SK-N-SH (cell line): ENCODE data around the gene SLC23A3. TPM values are rescaled to one million over a fixed set of nuclear protein-coding genes. Genes with fewer than 3 reads are reported as not detected.

Experiments used
- CTCF ChIA-PET: fragments of 300-600, 350-600 bp; formaldehyde crosslinking; extraction: SDS; loops from one replicate; lab custom pipeline; 2021; lab: Yijun Ruan, JAX
- POLR2A ChIA-PET: fragments of 350-600 bp; sonication (Branson Sonifier 250); formaldehyde crosslinking; extraction: SDS; loops from one replicate; lab custom pipeline; 2020; ENCODE audit warnings: antibody characterized with exemption, inconsistent platforms; lab: Yijun Ruan, JAX
- DNase-seq: peaks from one replicate; pipeline ENCODE4 v3.0.0; 2012
- H2AFZ ChIP-seq: fragments of 200-600 bp; sonication (generic); 2 replicates; pipeline ENCODE4 v1.8.1; 2016; ENCODE audit warnings: antibody characterized with exemption, mild to moderate bottlenecking, low read depth
- H3F3A ChIP-seq: fragments of 200-600 bp; sonication (generic); replicated peaks from 2 replicates; pipeline ENCODE3; 2016; ENCODE audit warnings: antibody characterized with exemption, mild to moderate bottlenecking; ENCODE audit not compliant: insufficient read depth
- H3K27ac ChIP-seq, 2 experiments: fragments of 200-500 bp in 1 of 2; fragments of 200-600 bp in 1 of 2; sonication (Bioruptor generic) in 1 of 2; sonication (generic), shearing (Covaris generic) in 1 of 2; 2 replicates each; pipeline versions ENCODE4 v1.5.1 to v1.6.1; 2014 to 2016; ENCODE audit warnings: low read depth in 2 of 2, inconsistent platforms in 1 of 2, low read length in 1 of 2, mild to moderate bottlenecking in 1 of 2, mixed read lengths in 1 of 2
- H3K27me3 ChIP-seq: fragments of 200-600 bp; sonication (generic), shearing (Covaris generic); 2 replicates; pipeline ENCODE4 v1.6.1; 2016; ENCODE audit warnings: mixed run types; ENCODE audit not compliant: insufficient read depth
- H3K36me3 ChIP-seq, 2 experiments: fragments of 200-500 bp in 1 of 2; fragments of 200-600 bp in 1 of 2; sonication (Bioruptor generic) in 1 of 2; sonication (generic) in 1 of 2; replicated peaks in 1 of 2; 2 replicates each; pipeline versions ENCODE3 to v1.5.1; 2014 to 2016; ENCODE audit warnings: low read length in 1 of 2, mild to moderate bottlenecking in 1 of 2; ENCODE audit not compliant: insufficient read depth in 2 of 2, control insufficient read depth in 1 of 2
- H3K4me1 ChIP-seq, 2 experiments: fragments of 200-500 bp in 1 of 2; fragments of 200-600 bp in 1 of 2; sonication (Bioruptor generic) in 1 of 2; sonication (generic), shearing (Covaris generic) in 1 of 2; 2 replicates each; pipeline versions ENCODE4 v1.5.1 to v1.6.1; 2014 to 2016; ENCODE audit warnings: low read depth in 1 of 2, low read length in 1 of 2, mixed run types in 1 of 2; ENCODE audit not compliant: insufficient read depth in 2 of 2, control insufficient read depth in 1 of 2
- H3K4me2 ChIP-seq: fragments of 200-600 bp; sonication (generic), shearing (Covaris generic); 2 replicates; pipeline ENCODE4 v1.6.1; 2017; ENCODE audit warnings: mixed run types
- H3K4me3 ChIP-seq, 2 experiments: fragments of 200-500 bp in 1 of 2; fragments of 200-600 bp in 1 of 2; sonication (Bioruptor generic) in 1 of 2; sonication (generic), shearing (Covaris generic) in 1 of 2; 2 replicates each; pipeline versions ENCODE4 v1.5.1 to v1.8.1; 2014 to 2016; ENCODE audit warnings: low read depth in 2 of 2, inconsistent platforms in 1 of 2, low read length in 1 of 2, mild to moderate bottlenecking in 1 of 2, mixed read lengths in 1 of 2, moderate library complexity in 1 of 2
- H3K79me2 ChIP-seq: fragments of 200-600 bp; sonication (generic); 2 replicates; pipeline ENCODE4 v1.8.1; 2017; ENCODE audit warnings: mild to moderate bottlenecking; ENCODE audit not compliant: insufficient read depth
- H3K9ac ChIP-seq: fragments of 200-600 bp; sonication (generic); 2 replicates; pipeline ENCODE4 v1.6.1; 2017; ENCODE audit warnings: mixed run types
- H3K9me2 ChIP-seq: fragments of 200-600 bp; sonication (generic); 2 replicates; pipeline ENCODE4 v1.6.1; 2017; ENCODE audit warnings: mixed run types
- H3K9me3 ChIP-seq: fragments of 200-600 bp; sonication (generic); 2 replicates; pipeline ENCODE4 v1.6.1; 2017; ENCODE audit warnings: mixed run types, mild to moderate bottlenecking, moderate library complexity
- H4K20me1 ChIP-seq: fragments of 200-600 bp; sonication (generic); 2 replicates; pipeline ENCODE4 v1.6.1; 2017; ENCODE audit warnings: mild to moderate bottlenecking, mixed run types; ENCODE audit not compliant: insufficient read depth
- ELF1 ChIP-seq: IDR thresholded peaks from 2 replicates; pipeline ENCODE4 v1.4.0; 2012
- EP300 ChIP-seq, 2 experiments: IDR thresholded peaks; 2 replicates each; pipeline versions ENCODE4 v1.4.0 to v1.6.1; 2012; ENCODE audit warnings: borderline replicate concordance in 1 of 2, low read depth in 1 of 2, low read length in 1 of 2
- EZH2phosphoT487 ChIP-seq: fragments of 200-600 bp; sonication (generic); IDR thresholded peaks from 2 replicates; pipeline ENCODE4 v1.6.1; 2017; ENCODE audit warnings: low read depth, mixed run types, mild to moderate bottlenecking, antibody characterized with exemption, moderate library complexity, borderline replicate concordance
- FOSL2 ChIP-seq: IDR thresholded peaks from 2 replicates; pipeline ENCODE4 v1.4.0; 2012; ENCODE audit warnings: low read depth, mild to moderate bottlenecking, moderate library complexity, borderline replicate concordance
- GABPA ChIP-seq: IDR thresholded peaks from 2 replicates; pipeline ENCODE4 v1.4.0; 2012; ENCODE audit warnings: low read depth, mild to moderate bottlenecking
- GATA2 ChIP-seq: sonication (generic); formaldehyde crosslinking; IDR thresholded peaks from 2 replicates; pipeline ENCODE4 v1.5.0; 2020; ENCODE audit warnings: mild to moderate bottlenecking, missing genetic modification reagents
- JUND ChIP-seq: IDR thresholded peaks from 2 replicates; pipeline ENCODE4 v1.4.0; 2012
- MEF2A ChIP-seq: IDR thresholded peaks from 2 replicates; pipeline ENCODE4 v1.4.0; 2012; ENCODE audit warnings: low read depth, borderline replicate concordance
- MXI1 ChIP-seq: IDR thresholded peaks from 2 replicates; pipeline ENCODE4 v1.6.1; 2012; ENCODE audit warnings: mild to moderate bottlenecking, low read depth, low read length, improper control_type of control experiment
- NRF1 ChIP-seq: IDR thresholded peaks from 2 replicates; pipeline ENCODE4 v1.6.1; 2012; ENCODE audit warnings: low read depth, mild to moderate bottlenecking, low read length
- POLR2AphosphoS5 ChIP-seq: IDR thresholded peaks from 2 replicates; pipeline ENCODE4 v1.6.1; 2012; ENCODE audit warnings: low read depth, low read length
- RAD21 ChIP-seq: IDR thresholded peaks from 2 replicates; pipeline ENCODE4 v1.6.1; 2012; ENCODE audit warnings: mild to moderate bottlenecking, low read length
- RCOR1 ChIP-seq: fragments of 150-350 bp; IDR thresholded peaks from 2 replicates; pipeline ENCODE4 v1.6.1; 2017; ENCODE audit warnings: antibody characterized with exemption, low read length
- RFX5 ChIP-seq: IDR thresholded peaks from 2 replicates; pipeline ENCODE4 v1.6.1; 2012; ENCODE audit warnings: mild to moderate bottlenecking, improper control_type of control experiment, low read length
- RXRA ChIP-seq: IDR thresholded peaks from 2 replicates; pipeline ENCODE4 v1.4.0; 2012; ENCODE audit warnings: low read depth, mild to moderate bottlenecking, borderline replicate concordance
- SIN3A ChIP-seq: IDR thresholded peaks from 2 replicates; pipeline ENCODE4 v1.6.1; 2012; ENCODE audit warnings: low read depth, mild to moderate bottlenecking, low read length, moderate library complexity, borderline replicate concordance
- SMC3 ChIP-seq: IDR thresholded peaks from 2 replicates; pipeline ENCODE4 v1.6.1; 2012; ENCODE audit warnings: low read depth, low read length, improper control_type of control experiment
- TCF12 ChIP-seq: IDR thresholded peaks from 2 replicates; pipeline ENCODE4 v1.4.0; 2012
- WGBS: methylation state at CpG from one replicate; pipeline ENCODE4 v1.1.6; 2017; ENCODE audit warnings: low lambda C conversion rate; 5-methylcytosine and 5-hydroxymethylcytosine counted together
- polyA plus RNA-seq, 3 experiments: library from polyadenylated mRNA; depleted of rRNA; stranded (reverse); fragments of >200 nt; gene quantifications; 2 replicates each; pipeline ENCODE4 v1.2.3, GENCODE V29; 2012
- TF ChIP-seq, protein P1 (sequence below): fragments of 150-350 bp; IDR thresholded peaks from 2 replicates; pipeline ENCODE4 v1.6.1; 2017; ENCODE audit warnings: antibody characterized with exemption, low read length, low read depth, borderline replicate concordance
- TF ChIP-seq, protein P2 (sequence below): IDR thresholded peaks from 2 replicates; pipeline ENCODE4 v1.6.1; 2012; ENCODE audit warnings: mild to moderate bottlenecking, low read depth, low read length, moderate library complexity
- TF ChIP-seq, protein P3 (sequence below): fragments of 150-350 bp; IDR thresholded peaks from 2 replicates; pipeline ENCODE4 v1.6.1; 2016; ENCODE audit warnings: mild to moderate bottlenecking, low read depth, low read length

SLC23A3 gene
- polyA plus RNA-seq, 1 of the 3 experiments (the other 2 are of a cell fraction) = 2.1 TPM

DNA sequence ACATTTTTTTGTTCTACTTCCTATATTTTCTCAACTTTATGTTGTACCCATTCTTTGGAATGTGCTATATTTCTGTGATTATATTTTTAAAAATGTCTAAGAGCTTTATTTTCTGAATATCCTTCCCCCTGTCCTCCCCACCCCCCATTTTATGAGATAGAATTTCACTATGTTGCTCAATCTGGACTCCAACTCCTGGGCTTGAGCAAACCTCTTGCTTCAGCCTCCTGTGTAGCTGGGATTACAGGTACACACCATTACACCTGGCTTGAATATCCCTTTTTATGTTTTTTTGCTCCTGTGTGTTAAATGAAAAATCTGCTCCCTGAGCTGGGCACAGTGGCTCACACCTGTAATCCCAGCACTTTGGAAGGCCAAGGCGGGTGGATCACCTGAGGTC, 27.6 kb upstream of the SLC23A3 start (continued):
- TF ChIP-seq, protein P1, sequence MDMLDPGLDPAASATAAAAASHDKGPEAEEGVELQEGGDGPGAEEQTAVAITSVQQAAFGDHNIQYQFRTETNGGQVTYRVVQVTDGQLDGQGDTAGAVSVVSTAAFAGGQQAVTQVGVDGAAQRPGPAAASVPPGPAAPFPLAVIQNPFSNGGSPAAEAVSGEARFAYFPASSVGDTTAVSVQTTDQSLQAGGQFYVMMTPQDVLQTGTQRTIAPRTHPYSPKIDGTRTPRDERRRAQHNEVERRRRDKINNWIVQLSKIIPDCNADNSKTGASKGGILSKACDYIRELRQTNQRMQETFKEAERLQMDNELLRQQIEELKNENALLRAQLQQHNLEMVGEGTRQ = no peak
- no peak for TF ChIP-seq MEF2A
- TF ChIP-seq, protein P2, sequence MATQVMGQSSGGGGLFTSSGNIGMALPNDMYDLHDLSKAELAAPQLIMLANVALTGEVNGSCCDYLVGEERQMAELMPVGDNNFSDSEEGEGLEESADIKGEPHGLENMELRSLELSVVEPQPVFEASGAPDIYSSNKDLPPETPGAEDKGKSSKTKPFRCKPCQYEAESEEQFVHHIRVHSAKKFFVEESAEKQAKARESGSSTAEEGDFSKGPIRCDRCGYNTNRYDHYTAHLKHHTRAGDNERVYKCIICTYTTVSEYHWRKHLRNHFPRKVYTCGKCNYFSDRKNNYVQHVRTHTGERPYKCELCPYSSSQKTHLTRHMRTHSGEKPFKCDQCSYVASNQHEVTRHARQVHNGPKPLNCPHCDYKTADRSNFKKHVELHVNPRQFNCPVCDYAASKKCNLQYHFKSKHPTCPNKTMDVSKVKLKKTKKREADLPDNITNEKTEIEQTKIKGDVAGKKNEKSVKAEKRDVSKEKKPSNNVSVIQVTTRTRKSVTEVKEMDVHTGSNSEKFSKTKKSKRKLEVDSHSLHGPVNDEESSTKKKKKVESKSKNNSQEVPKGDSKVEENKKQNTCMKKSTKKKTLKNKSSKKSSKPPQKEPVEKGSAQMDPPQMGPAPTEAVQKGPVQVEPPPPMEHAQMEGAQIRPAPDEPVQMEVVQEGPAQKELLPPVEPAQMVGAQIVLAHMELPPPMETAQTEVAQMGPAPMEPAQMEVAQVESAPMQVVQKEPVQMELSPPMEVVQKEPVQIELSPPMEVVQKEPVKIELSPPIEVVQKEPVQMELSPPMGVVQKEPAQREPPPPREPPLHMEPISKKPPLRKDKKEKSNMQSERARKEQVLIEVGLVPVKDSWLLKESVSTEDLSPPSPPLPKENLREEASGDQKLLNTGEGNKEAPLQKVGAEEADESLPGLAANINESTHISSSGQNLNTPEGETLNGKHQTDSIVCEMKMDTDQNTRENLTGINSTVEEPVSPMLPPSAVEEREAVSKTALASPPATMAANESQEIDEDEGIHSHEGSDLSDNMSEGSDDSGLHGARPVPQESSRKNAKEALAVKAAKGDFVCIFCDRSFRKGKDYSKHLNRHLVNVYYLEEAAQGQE = no peak
- TF ChIP-seq TCF12 = no peak
- no peak for TF ChIP-seq GATA2 (CRISPR knock-in tag)

DNA sequence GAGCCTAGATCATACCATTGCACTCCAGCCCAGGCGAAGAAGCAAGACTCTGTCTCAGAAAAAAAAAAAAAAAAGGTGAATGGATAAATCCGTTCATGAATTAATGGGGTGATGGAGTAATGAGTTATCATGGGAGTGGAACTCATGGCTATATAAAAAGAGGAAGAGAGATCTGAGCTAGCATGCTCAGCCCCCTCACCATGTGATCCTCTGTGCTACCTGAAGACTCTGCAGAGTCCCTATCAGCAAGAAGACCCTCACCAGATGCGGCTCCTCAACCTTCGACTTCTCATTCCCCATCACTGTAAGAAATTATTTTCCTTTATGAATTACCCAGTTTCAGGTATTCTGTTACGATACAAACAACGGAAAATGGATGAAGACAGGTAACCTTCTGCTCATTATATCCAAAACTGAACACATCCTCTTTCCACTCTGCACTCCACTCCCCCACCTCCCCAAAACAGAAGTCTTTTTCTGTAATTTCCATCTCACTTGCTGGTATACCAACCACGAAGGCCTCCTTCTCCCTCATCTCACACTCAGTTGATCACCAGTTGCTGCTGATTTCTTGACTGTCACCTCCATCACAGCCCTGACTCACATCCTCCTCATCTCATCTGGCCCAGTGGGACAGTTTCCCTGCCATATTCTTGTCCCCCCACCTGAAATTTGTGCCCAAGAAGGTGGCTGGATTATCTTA, 17.1 kb upstream of the SLC23A3 start:
- CTCF ChIA-PET = interaction anchor here (2.3 kb wide), 1 partner anchor 15 kb away, joined by 8 read pairs; no protein-coding TSS in a partner anchor
- Histone ChIP-seq H3K4me3 (no peak overlapping the region), H3K4me2 (no peak overlapping the region), H3K9ac (no peak overlapping the region), H3K79me2 (no peaks in the 10 kb centered on the region), H3K27me3 (no peaks in the 10 kb centered on the region), H3K36me3 (peaks cover 26 to 28% of the 10 kb centered on the region in 2 experiments), H3K9me2 (no peaks in the 10 kb centered on the region), H3K4me1 (no peaks in the 10 kb centered on the region), H4K20me1 (no peaks in the 10 kb centered on the region), H2AFZ (no peak overlapping the region), H3K9me3 (no peaks in the 10 kb centered on the region), H3F3A (peaks cover 13% of the 10 kb centered on the region), H3K27ac (no peak overlapping the region)
- no peak for DNase-seq
- POLR2A ChIA-PET = no interaction called here
- WGBS = 88% methylated on average over 7 of the region's 7 CpGs
- TF ChIP-seq RAD21 (no peak), MXI1 (no peak), ELF1 (no peak), JUND (no peak), RCOR1 (no peak), NRF1 (no peak), GABPA (no peak), SMC3 (no peak), TCF12 (no peak), SIN3A (no peak), RXRA (no peak), EZH2phosphoT487 (no peak), RFX5 (no peak), POLR2AphosphoS5 (no peak), EP300 (IDR thresholded peaks at IDR 0.05; ENCODE audit: borderline replicate concordance in 1 of 2, low read depth in 1 of 2, low read length in 1 of 2) (no peak), FOSL2 (no peak)
- TF ChIP-seq, protein P3, sequence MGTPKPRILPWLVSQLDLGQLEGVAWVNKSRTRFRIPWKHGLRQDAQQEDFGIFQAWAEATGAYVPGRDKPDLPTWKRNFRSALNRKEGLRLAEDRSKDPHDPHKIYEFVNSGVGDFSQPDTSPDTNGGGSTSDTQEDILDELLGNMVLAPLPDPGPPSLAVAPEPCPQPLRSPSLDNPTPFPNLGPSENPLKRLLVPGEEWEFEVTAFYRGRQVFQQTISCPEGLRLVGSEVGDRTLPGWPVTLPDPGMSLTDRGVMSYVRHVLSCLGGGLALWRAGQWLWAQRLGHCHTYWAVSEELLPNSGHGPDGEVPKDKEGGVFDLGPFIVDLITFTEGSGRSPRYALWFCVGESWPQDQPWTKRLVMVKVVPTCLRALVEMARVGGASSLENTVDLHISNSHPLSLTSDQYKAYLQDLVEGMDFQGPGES = no peak
- TF ChIP-seq, protein P1 = no peak
